ENCODE measurements around the gene SLC35B2. TPM values are rescaled to one million over a fixed set of nuclear protein-coding genes. Genes with fewer than 3 reads are reported as not detected.

Gene SLC35B2
- total RNA-seq, 1 donor from 2014 or later, result 77.0 TPM

- H3K27me3 Mint-ChIP-seq (ENCODE audit: unreplicated experiment), result peaks cover 6% of the 10 kb centered on the region
- H3K9me3 Mint-ChIP-seq (ENCODE audit: unreplicated experiment), result no peaks in the 10 kb centered on the region
- peaks cover 40% of the 10 kb centered on the region for H3K36me3 Mint-ChIP-seq (ENCODE audit: unreplicated experiment)
- no peak for TF ChIP-seq CTCF (IDR thresholded peaks at IDR 0.05)
- DNase-seq (ENCODE audit: extremely low spot score, unreplicated experiment), result no peak
- H3K27ac Mint-ChIP-seq (ENCODE audit: unreplicated experiment), result no peak overlapping the region
- H3K4me1 Mint-ChIP-seq (ENCODE audit: unreplicated experiment), result no peaks in the 10 kb centered on the region
- H3K4me3 Mint-ChIP-seq (ENCODE audit: unreplicated experiment), result no peak overlapping the region
These were observed 46.5 kb upstream of the SLC35B2 start for GRCh38 chr6:44303842-44304241.

GRCh38 chr6:44302856-44303255, 45.5 kb upstream of the SLC35B2 start:
- Mint-ChIP-seq H3K27me3 (ENCODE audit: unreplicated experiment) (peaks cover 16% of the 10 kb centered on the region), H3K27ac (ENCODE audit: unreplicated experiment) (no peak overlapping the region), H3K36me3 (ENCODE audit: unreplicated experiment) (peaks cover 37% of the 10 kb centered on the region), H3K9me3 (ENCODE audit: unreplicated experiment) (no peaks in the 10 kb centered on the region), H3K4me3 (ENCODE audit: unreplicated experiment) (no peak overlapping the region), H3K4me1 (ENCODE audit: unreplicated experiment) (peaks cover 4% of the 10 kb centered on the region)
- no peak for DNase-seq (ENCODE audit: extremely low spot score, unreplicated experiment)
- TF ChIP-seq CTCF (IDR thresholded peaks at IDR 0.05), result no peak

- no peak for TF ChIP-seq CTCF (IDR thresholded peaks at IDR 0.05)
- Mint-ChIP-seq H3K36me3 (ENCODE audit: unreplicated experiment) (peaks cover 37% of the 10 kb centered on the region), H3K4me1 (ENCODE audit: unreplicated experiment) (peaks cover 7% of the 10 kb centered on the region), H3K9me3 (ENCODE audit: unreplicated experiment) (no peaks in the 10 kb centered on the region), H3K27ac (ENCODE audit: unreplicated experiment) (no peak overlapping the region), H3K4me3 (ENCODE audit: unreplicated experiment) (no peak overlapping the region), H3K27me3 (ENCODE audit: unreplicated experiment) (peaks cover 20% of the 10 kb centered on the region)
- no peak for DNase-seq (ENCODE audit: extremely low spot score, unreplicated experiment)
These were observed 44.6 kb upstream of the SLC35B2 start for GRCh38 chr6:44301782-44302564.

- Mint-ChIP-seq H3K4me3 (ENCODE audit: unreplicated experiment) (no peak overlapping the region), H3K4me1 (ENCODE audit: unreplicated experiment) (peaks cover 7% of the 10 kb centered on the region), H3K27ac (ENCODE audit: unreplicated experiment) (no peak overlapping the region), H3K9me3 (ENCODE audit: unreplicated experiment) (no peaks in the 10 kb centered on the region), H3K36me3 (ENCODE audit: unreplicated experiment) (peaks cover 37% of the 10 kb centered on the region), H3K27me3 (ENCODE audit: unreplicated experiment) (peaks cover 29% of the 10 kb centered on the region)
- no peak for DNase-seq (ENCODE audit: extremely low spot score, unreplicated experiment)
- no peak for TF ChIP-seq CTCF (IDR thresholded peaks at IDR 0.05)
These were observed 43.8 kb upstream of the SLC35B2 start for GRCh38 chr6:44301106-44301505.

GRCh38 chr6:44300292-44300823, 43.0 kb upstream of the SLC35B2 start:
- peaks cover 7% of the 10 kb centered on the region for H3K4me1 Mint-ChIP-seq (ENCODE audit: unreplicated experiment)
- H3K27me3 Mint-ChIP-seq (ENCODE audit: unreplicated experiment), result peaks cover 34% of the 10 kb centered on the region
- H3K36me3 Mint-ChIP-seq (ENCODE audit: unreplicated experiment), result peaks cover 31% of the 10 kb centered on the region
- DNase-seq (ENCODE audit: extremely low spot score, unreplicated experiment), result no peak
- TF ChIP-seq CTCF (IDR thresholded peaks at IDR 0.05), result no peak
- no peak overlapping the region for H3K27ac Mint-ChIP-seq (ENCODE audit: unreplicated experiment)
- no peaks in the 10 kb centered on the region for H3K9me3 Mint-ChIP-seq (ENCODE audit: unreplicated experiment)
- no peak overlapping the region for H3K4me3 Mint-ChIP-seq (ENCODE audit: unreplicated experiment)

Data from osteocyte (in vitro differentiated cells).